Measurements from ENCODE around the gene TRAPPC3L.

DNA sequence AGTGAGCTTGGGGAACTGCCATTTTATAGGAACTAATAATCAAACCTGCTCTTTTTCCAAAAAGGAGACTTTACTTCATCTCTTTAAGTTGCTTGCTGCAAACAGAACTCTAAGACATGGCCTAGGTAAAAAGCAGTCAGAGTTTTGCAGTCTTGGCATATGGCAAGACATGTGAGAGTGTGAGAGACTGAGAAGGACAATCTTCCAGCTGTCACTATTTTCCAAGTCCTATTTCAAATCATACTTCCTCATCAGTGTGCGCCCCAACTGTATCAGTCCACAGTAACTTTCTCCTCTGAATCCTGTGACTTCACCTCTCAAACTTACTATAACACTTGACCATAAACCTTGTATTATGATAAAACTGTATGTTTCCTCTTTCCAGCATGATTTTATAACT is 74.0 kb downstream of the TRAPPC3L start:
- TF ChIP-seq, protein P1, sequence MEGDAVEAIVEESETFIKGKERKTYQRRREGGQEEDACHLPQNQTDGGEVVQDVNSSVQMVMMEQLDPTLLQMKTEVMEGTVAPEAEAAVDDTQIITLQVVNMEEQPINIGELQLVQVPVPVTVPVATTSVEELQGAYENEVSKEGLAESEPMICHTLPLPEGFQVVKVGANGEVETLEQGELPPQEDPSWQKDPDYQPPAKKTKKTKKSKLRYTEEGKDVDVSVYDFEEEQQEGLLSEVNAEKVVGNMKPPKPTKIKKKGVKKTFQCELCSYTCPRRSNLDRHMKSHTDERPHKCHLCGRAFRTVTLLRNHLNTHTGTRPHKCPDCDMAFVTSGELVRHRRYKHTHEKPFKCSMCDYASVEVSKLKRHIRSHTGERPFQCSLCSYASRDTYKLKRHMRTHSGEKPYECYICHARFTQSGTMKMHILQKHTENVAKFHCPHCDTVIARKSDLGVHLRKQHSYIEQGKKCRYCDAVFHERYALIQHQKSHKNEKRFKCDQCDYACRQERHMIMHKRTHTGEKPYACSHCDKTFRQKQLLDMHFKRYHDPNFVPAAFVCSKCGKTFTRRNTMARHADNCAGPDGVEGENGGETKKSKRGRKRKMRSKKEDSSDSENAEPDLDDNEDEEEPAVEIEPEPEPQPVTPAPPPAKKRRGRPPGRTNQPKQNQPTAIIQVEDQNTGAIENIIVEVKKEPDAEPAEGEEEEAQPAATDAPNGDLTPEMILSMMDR (IDR thresholded peaks at IDR 0.05; ENCODE audit: low read depth, low read length, poor library complexity, severe bottlenecking): no peak
- TF ChIP-seq EZH2phosphoT487 (IDR thresholded peaks at IDR 0.05; ENCODE audit: borderline replicate concordance, low read length): no peak

Data from DOHH2 (cell line).